ENCODE data around the gene CLEC2L. TPM values are rescaled to one million over a fixed set of nuclear protein-coding genes. Genes with fewer than 3 reads are reported as not detected.

CLEC2L gene
- not detected in 2 replicates for total RNA-seq

GRCh38 chr7:139523199-139523941 lies at the start of gene CLEC2L:
Gene CLEC2L, plus strand, starts transcription at chr7:139523685. Its CDS starts 243 bp downstream, at chr7:139523928.

Other genes starting within 250 kb of the CLEC2L start
- 4.5 and 9.7 TPM in 2 replicates for gene FMC1, start 182.3 kb upstream of the CLEC2L start, total RNA-seq
- gene LUC7L2, start 163.8 kb upstream of the CLEC2L start, total RNA-seq, result 29.0 and 69.0 TPM in 2 replicates
- gene KLRG2, start 40.0 kb upstream of the CLEC2L start, total RNA-seq, result not detected in 2 replicates

Measured in bladder microvascular endothelial cell (primary cell).